ENCODE measurements around the gene YBX2. TPM values are rescaled to one million over a fixed set of nuclear protein-coding genes. Genes with fewer than 3 reads are reported as not detected.
A peak's percentile ranks its signal among the peaks of the same experiment; 100 is the strongest.

The YBX2 gene
- total and polyA plus RNA-seq, 7 donors: 0.14 to 1.8 (median 0.66) TPM

DNA sequence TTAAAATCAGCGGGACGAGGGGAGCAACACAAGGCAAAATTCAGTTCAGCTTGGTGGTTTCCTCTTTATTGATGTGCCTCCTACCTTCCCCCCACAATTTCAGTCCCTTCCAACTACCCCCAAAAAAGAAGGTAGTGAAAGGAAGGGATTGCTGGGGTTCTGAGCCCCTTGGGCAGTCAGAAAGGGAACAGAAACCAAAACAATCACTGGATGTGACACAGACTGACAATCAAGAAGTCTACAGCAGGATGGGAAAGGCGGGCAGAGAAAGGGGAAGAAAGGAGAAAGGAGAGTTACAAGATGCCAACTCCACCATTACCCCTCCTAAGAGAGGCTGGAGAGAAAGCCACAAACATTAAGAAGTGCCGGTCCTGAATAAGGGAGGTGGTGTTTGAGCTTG is 54.1 kb downstream of the YBX2 start:
- WGBS, 3 donors: 66 to 74% (median 68%) methylated on average over 4 of the region's 4 CpGs
- Histone ChIP-seq H3K4me3 (peak overlapping the region; percentile 96), H3K9me3 (no peaks in the 10 kb centered on the region), H3K27ac (peak overlapping the region; percentile 87), H3K36me3 (ENCODE audit: insufficient read depth in 1 of 2, low read depth in 1 of 2) (peaks cover 7 to 50% of the 10 kb centered on the region in 2 donors), H3K27me3 (ENCODE audit: insufficient read depth in 3 of 3, low read length in 2 of 3) (no peaks in the 10 kb centered on the region), H3K4me1 (peaks cover 26% of the 10 kb centered on the region)
- TF ChIP-seq CTCF (IDR thresholded peaks at IDR 0.05): no peak
- no peak for ATAC-seq
- DNase-seq: no peak
- intact Hi-C loops (cut with DNase I): loop anchor here (10.0 kb wide), 2 partner anchors 324 to 904 kb away; partner anchors contain the start of gene SENP3 (in 1 of the 2)

GRCh38 chr17:7239091-7240027 is 55.1 kb downstream of the YBX2 start, which contains the start of gene PHF23:
PHF23 (minus strand) TSS chr17:7239457; CDS start chr17:7239279, 178 bp downstream.
- Histone ChIP-seq H3K4me1 (peaks cover 33% of the 10 kb centered on the region), H3K9me3 (no peaks in the 10 kb centered on the region), H3K4me3 (peak within 1 kb of the TSS; percentile 96), H3K27me3 (ENCODE audit: insufficient read depth in 3 of 3, low read length in 2 of 3) (no peaks in the 10 kb centered on the region), H3K27ac (peak within 1 kb of the TSS; percentile 96), H3K36me3 (ENCODE audit: insufficient read depth in 1 of 2, low read depth in 1 of 2) (peaks cover 7 to 45% of the 10 kb centered on the region in 2 donors)
- no peak for TF ChIP-seq CTCF (IDR thresholded peaks at IDR 0.05)
- DNase-seq (peak; percentile 99 to 100), ATAC-seq (peak; percentile 73 to 79 (median 76))
- intact Hi-C loops (cut with DNase I): loop anchor here (10.0 kb wide), 3 partner anchors 325 to 905 kb away; partner anchors contain the start of genes MPDU1 (in 1 of the 2) and SENP3 (in 1 of the 2)
- WGBS, 3 donors: 0 to 2% (median 1%) methylated on average over 59 to 72 of the region's 72 CpGs

GRCh38 chr17:7238420-7239090 is 55.9 kb downstream of the YBX2 start:
- DNase-seq: peak in 1 of 2 donors; percentile 61
- H3K4me1 ChIP-seq: peaks cover 32% of the 10 kb centered on the region

More at GRCh38 chr17:7238420-7239090, 55.9 kb downstream of the YBX2 start:
- H3K4me3 ChIP-seq: peak overlapping the region; percentile 96
- no peaks in the 10 kb centered on the region for H3K27me3 ChIP-seq (ENCODE audit: insufficient read depth in 3 of 3, low read length in 2 of 3)
- no peak for ATAC-seq
- no peak for TF ChIP-seq CTCF (IDR thresholded peaks at IDR 0.05)
- H3K36me3 ChIP-seq (ENCODE audit: insufficient read depth in 1 of 2, low read depth in 1 of 2): peaks cover 7 to 37% of the 10 kb centered on the region in 2 donors
- intact Hi-C loops (cut with DNase I): loop anchor here in 1 of 2 donors (10.0 kb wide), 1 partner anchor 346 kb away; the partner anchor contains the start of gene MPDU1
- H3K27ac ChIP-seq: peak overlapping the region; percentile 96
- 0 to 1% (median 1%) methylated on average over 32 to 37 of the region's 39 CpGs for WGBS, 3 donors
- no peaks in the 10 kb centered on the region for H3K9me3 ChIP-seq

Other genes with a start within 250 kb of the YBX2 start
Only the 30 nearest of the 31 such genes appear.
- gene ASGR2, start 179.8 kb downstream of the YBX2 start, total RNA-seq: under 1 TPM in 2 of 4 donors, not detected in 2; 0.34 to 0.62 TPM
- gene ASGR2, start 179.8 kb downstream of the YBX2 start, polyA plus RNA-seq: under 1 TPM in 2 of 3 donors, not detected in 1; 0.04 to 0.25 TPM
- gene ASGR1, start 115.3 kb downstream of the YBX2 start, total RNA-seq: under 1 TPM in 2 of 4 donors, not detected in 2; 0.26 to 0.39 TPM
- under 1 TPM; 0.08 to 0.23 (median 0.21) TPM for gene ASGR1, start 115.3 kb downstream of the YBX2 start, polyA plus RNA-seq
- gene DLG4, start 74.8 kb downstream of the YBX2 start, total RNA-seq: 1 to 10 TPM; 3.2 to 8.9 (median 5.8) TPM
- 1 to 10 TPM; 1.5 to 5.8 (median 1.8) TPM for gene DLG4, start 74.8 kb downstream of the YBX2 start, polyA plus RNA-seq
- 1,000 to 10,000 TPM in 3 of 4 donors, 100 to 1,000 TPM in 1; 987 to 1,310 (median 1,099) TPM for gene ACADVL, start 74.7 kb downstream of the YBX2 start, total RNA-seq
- 1,000 to 10,000 TPM in 1 of 3 donors, 100 to 1,000 TPM in 2; 538 to 1,030 (median 946) TPM for gene ACADVL, start 74.7 kb downstream of the YBX2 start, polyA plus RNA-seq
- 10 to 100 TPM; 11.4 to 19.6 (median 13.8) TPM for gene DVL2, start 60.1 kb downstream of the YBX2 start, total RNA-seq
- 10 to 100 TPM; 10.0 to 22.1 (median 10.0) TPM for gene DVL2, start 60.1 kb downstream of the YBX2 start, polyA plus RNA-seq
- gene PHF23, start 55.2 kb downstream of the YBX2 start, total RNA-seq: 10 to 100 TPM; 20.9 to 28.8 (median 27.7) TPM
- 10 to 100 TPM; 24.0 to 43.3 (median 29.4) TPM for gene PHF23, start 55.2 kb downstream of the YBX2 start, polyA plus RNA-seq
- 100 to 1,000 TPM; 447 to 492 (median 481) TPM for gene GABARAP, start 52.2 kb downstream of the YBX2 start, total RNA-seq
- 100 to 1,000 TPM; 344 to 569 (median 510) TPM for gene GABARAP, start 52.2 kb downstream of the YBX2 start, polyA plus RNA-seq
- gene CTDNEP1, start 42.9 kb downstream of the YBX2 start, total RNA-seq: 100 to 1,000 TPM; 208 to 332 (median 254) TPM
- gene CTDNEP1, start 42.9 kb downstream of the YBX2 start, polyA plus RNA-seq: 100 to 1,000 TPM; 171 to 281 (median 196) TPM
- gene ELP5, start 42.4 kb downstream of the YBX2 start, total RNA-seq: 10 to 100 TPM; 55.7 to 87.0 (median 74.8) TPM
- 100 to 1,000 TPM in 1 of 3 donors, 10 to 100 TPM in 2; 50.4 to 104 (median 86.0) TPM for gene ELP5, start 42.4 kb downstream of the YBX2 start, polyA plus RNA-seq
- 1 to 10 TPM in 2 of 4 donors, under 1 TPM in 1, not detected in 1; 0.57 to 1.0 (median 1.0) TPM for gene CLDN7, start 32.2 kb downstream of the YBX2 start, total RNA-seq
- 1 to 10 TPM in 1 of 3 donors, under 1 TPM in 2; 0.48 to 1.1 (median 0.83) TPM for gene CLDN7, start 32.2 kb downstream of the YBX2 start, polyA plus RNA-seq
- 100 to 1,000 TPM in 3 of 4 donors, 10 to 100 TPM in 1; 50.9 to 257 (median 139) TPM for gene SLC2A4, start 12.9 kb downstream of the YBX2 start, total RNA-seq
- 100 to 1,000 TPM in 1 of 3 donors, 10 to 100 TPM in 2; 19.4 to 127 (median 33.8) TPM for gene SLC2A4, start 12.9 kb downstream of the YBX2 start, polyA plus RNA-seq
- gene EIF5A, start 13.0 kb upstream of the YBX2 start, total RNA-seq: 100 to 1,000 TPM; 293 to 730 (median 567) TPM
- 1,000 to 10,000 TPM in 1 of 3 donors, 100 to 1,000 TPM in 2; 468 to 1,107 (median 518) TPM for gene EIF5A, start 13.0 kb upstream of the YBX2 start, polyA plus RNA-seq
- gene GPS2, start 20.7 kb upstream of the YBX2 start, total RNA-seq: 100 to 1,000 TPM in 1 of 4 donors, 10 to 100 TPM in 3; 71.8 to 101 (median 82.5) TPM
- 100 to 1,000 TPM; 139 to 197 (median 146) TPM for gene GPS2, start 20.7 kb upstream of the YBX2 start, polyA plus RNA-seq
- gene NEURL4, start 34.7 kb upstream of the YBX2 start, total RNA-seq: 10 to 100 TPM; 24.0 to 53.8 (median 32.6) TPM
- gene NEURL4, start 34.7 kb upstream of the YBX2 start, polyA plus RNA-seq: 10 to 100 TPM; 20.7 to 38.7 (median 22.9) TPM
- gene ACAP1, start 41.9 kb upstream of the YBX2 start, total RNA-seq: 10 to 100 TPM; 12.2 to 20.7 (median 15.7) TPM
- gene ACAP1, start 41.9 kb upstream of the YBX2 start, polyA plus RNA-seq: 10 to 100 TPM in 1 of 3 donors, 1 to 10 TPM in 2; 1.9 to 11.9 (median 2.4) TPM
- gene KCTD11, start 57.5 kb upstream of the YBX2 start, total RNA-seq: 1 to 10 TPM; 4.5 to 5.2 (median 5.1) TPM
- 10 to 100 TPM in 1 of 3 donors, 1 to 10 TPM in 2; 2.9 to 13.2 (median 9.9) TPM for gene KCTD11, start 57.5 kb upstream of the YBX2 start, polyA plus RNA-seq
- not detected for gene TMEM95, start 60.5 kb upstream of the YBX2 start, total RNA-seq
- gene TMEM95, start 60.5 kb upstream of the YBX2 start, polyA plus RNA-seq: not detected
- gene TNK1, start 86.5 kb upstream of the YBX2 start, total RNA-seq: under 1 TPM; 0.56 to 0.86 (median 0.78) TPM
- 1 to 10 TPM in 1 of 3 donors, under 1 TPM in 2; 0.57 to 1.7 (median 0.98) TPM for gene TNK1, start 86.5 kb upstream of the YBX2 start, polyA plus RNA-seq
- gene PLSCR3, start 99.9 kb upstream of the YBX2 start, total RNA-seq: 10 to 100 TPM; 13.9 to 16.2 (median 15.1) TPM
- gene PLSCR3, start 99.9 kb upstream of the YBX2 start, polyA plus RNA-seq: 10 to 100 TPM; 16.6 to 20.5 (median 18.7) TPM
- gene TMEM256, start 109.5 kb upstream of the YBX2 start, total RNA-seq: 10 to 100 TPM; 47.1 to 80.4 (median 53.5) TPM
- 10 to 100 TPM; 62.4 to 75.4 (median 69.7) TPM for gene TMEM256, start 109.5 kb upstream of the YBX2 start, polyA plus RNA-seq
- 10 to 100 TPM in 1 of 4 donors, 1 to 10 TPM in 3; 6.5 to 11.5 (median 7.4) TPM for gene NLGN2, start 113.2 kb upstream of the YBX2 start, total RNA-seq
- 1 to 10 TPM; 2.8 to 3.1 (median 2.9) TPM for gene NLGN2, start 113.2 kb upstream of the YBX2 start, polyA plus RNA-seq
- not detected for gene SPEM1, start 125.7 kb upstream of the YBX2 start, total RNA-seq
- under 1 TPM in 1 of 3 donors, not detected in 2; 0.06 TPM for gene SPEM1, start 125.7 kb upstream of the YBX2 start, polyA plus RNA-seq
- not detected for gene SPEM2, start 131.0 kb upstream of the YBX2 start, total RNA-seq
- gene SPEM2, start 131.0 kb upstream of the YBX2 start, polyA plus RNA-seq: under 1 TPM in 1 of 3 donors, not detected in 2; 0.03 TPM
- gene SPEM3, start 134.2 kb upstream of the YBX2 start, total RNA-seq: not detected
- gene SPEM3, start 134.2 kb upstream of the YBX2 start, polyA plus RNA-seq: under 1 TPM in 1 of 3 donors, not detected in 2; 0.01 TPM
- gene TMEM102, start 140.8 kb upstream of the YBX2 start, total RNA-seq: under 1 TPM; 0.41 to 0.95 (median 0.68) TPM
- 1 to 10 TPM in 2 of 3 donors, under 1 TPM in 1; 0.84 to 3.2 (median 1.7) TPM for gene TMEM102, start 140.8 kb upstream of the YBX2 start, polyA plus RNA-seq
- gene FGF11, start 144.9 kb upstream of the YBX2 start, total RNA-seq: 10 to 100 TPM in 3 of 4 donors, 1 to 10 TPM in 1; 2.7 to 21.1 (median 10.1) TPM
- gene FGF11, start 144.9 kb upstream of the YBX2 start, polyA plus RNA-seq: 1 to 10 TPM; 2.0 to 4.4 (median 3.7) TPM
- gene CHRNB1, start 150.4 kb upstream of the YBX2 start, total RNA-seq: 100 to 1,000 TPM; 107 to 190 (median 147) TPM
- gene CHRNB1, start 150.4 kb upstream of the YBX2 start, polyA plus RNA-seq: 100 to 1,000 TPM in 1 of 3 donors, 10 to 100 TPM in 2; 73.0 to 118 (median 91.7) TPM
- 10 to 100 TPM; 29.3 to 43.2 (median 35.5) TPM for gene ZBTB4, start 185.0 kb upstream of the YBX2 start, total RNA-seq
- gene ZBTB4, start 185.0 kb upstream of the YBX2 start, polyA plus RNA-seq: 10 to 100 TPM; 10.3 to 20.2 (median 13.5) TPM
- not detected for gene SLC35G6, start 186.8 kb upstream of the YBX2 start, total RNA-seq
- gene SLC35G6, start 186.8 kb upstream of the YBX2 start, polyA plus RNA-seq: under 1 TPM in 1 of 3 donors, not detected in 2; 0.05 TPM
- gene POLR2A, start 189.7 kb upstream of the YBX2 start, total RNA-seq: 10 to 100 TPM; 42.7 to 74.3 (median 56.9) TPM
- gene POLR2A, start 189.7 kb upstream of the YBX2 start, polyA plus RNA-seq: 10 to 100 TPM in 2 of 3 donors, 1 to 10 TPM in 1; 8.0 to 68.7 (median 15.0) TPM

All from psoas muscle (tissue), 8 donors.